GM12891 (cell line): ENCODE results near the gene CFAP410.

Experiments
- POLR2A ChIP-seq: IDR thresholded peaks from 2 replicates; pipeline ENCODE4 v1.6.1; 2011; ENCODE audit warnings: low read depth, low read length, control low read depth
- POLR2AphosphoS5 ChIP-seq: IDR thresholded peaks from 2 replicates; pipeline ENCODE4 v1.6.1; 2011; ENCODE audit warnings: low read depth, low read length, control low read depth
- TAF1 ChIP-seq: IDR thresholded peaks from 2 replicates; pipeline ENCODE4 v1.6.1; 2011; ENCODE audit warnings: low read depth, low read length, control low read depth

DNA sequence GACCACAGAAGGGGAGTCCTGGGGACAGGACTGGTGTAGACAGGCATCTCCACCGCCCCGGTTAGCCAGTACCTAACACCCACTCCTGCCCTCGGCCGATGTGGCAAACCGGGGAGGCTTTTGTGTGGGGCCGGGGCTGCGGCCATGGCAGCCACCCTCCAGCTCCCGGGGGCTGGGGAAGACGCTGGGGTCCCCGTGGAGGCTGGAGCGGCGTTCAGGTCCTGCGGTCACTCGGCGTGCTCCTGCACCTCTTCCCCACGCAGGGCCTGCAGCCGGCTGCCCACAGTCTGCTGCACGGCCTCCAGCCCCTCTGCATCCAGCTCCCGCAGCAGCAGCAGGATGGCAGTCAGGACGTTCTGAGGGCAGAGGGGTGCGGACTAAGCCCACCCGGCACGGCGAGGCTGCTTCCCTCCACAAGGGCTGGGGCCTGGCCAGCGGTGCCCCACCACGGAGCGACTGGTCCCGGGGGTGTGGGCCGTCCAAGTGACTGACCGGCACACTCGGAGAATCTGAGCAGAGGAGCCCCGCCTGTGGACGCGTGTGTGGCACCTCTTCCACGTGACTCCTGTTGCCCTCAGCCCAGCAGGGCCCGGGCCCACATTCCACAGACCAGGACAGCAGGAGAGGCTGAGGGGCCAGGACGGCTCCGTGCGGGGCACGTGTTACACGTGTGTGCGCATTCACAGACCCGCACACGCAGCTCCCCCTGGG lies 9.1 kb downstream of the CFAP410 start:
- TF ChIP-seq POLR2A: peak; percentile 16; the same call in 1 of the 2 replicates
- peak; percentile 14; the same call in 1 of the 2 replicates for TF ChIP-seq POLR2AphosphoS5
- TF ChIP-seq TAF1: no peak
